Measurements from ENCODE around the gene ZNF92. TPM values are rescaled to one million over a fixed set of nuclear protein-coding genes. Genes with fewer than 3 reads are reported as not detected.
"Not testable (repeated sequence)": the region's sequence is repeated elsewhere in the genome, so short reads cannot be mapped to it uniquely, and the experiment has no call there.

ZNF92 gene
- total RNA-seq, 1 donor from 2014 or later, result 19.0 TPM

DNA sequence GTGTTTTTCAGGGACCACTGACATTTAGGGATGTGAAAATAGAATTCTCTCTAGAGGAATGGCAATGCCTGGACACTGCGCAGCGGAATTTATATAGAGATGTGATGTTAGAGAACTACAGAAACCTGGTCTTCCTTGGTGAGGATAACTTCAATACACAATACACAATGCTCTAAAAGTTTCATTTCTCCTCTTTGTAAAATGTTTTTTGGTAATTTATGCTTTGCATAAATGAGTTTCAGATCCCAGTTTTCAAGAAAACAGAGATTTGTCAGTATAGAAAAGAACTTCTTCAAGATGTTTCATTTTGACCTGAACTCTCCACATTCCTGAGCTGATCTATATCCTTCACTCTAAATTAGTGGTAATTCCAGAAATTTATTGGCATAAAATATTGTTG is 14.2 kb downstream of the ZNF92 start:
- H3K4me1 Mint-ChIP-seq, result peaks cover 3% of the 10 kb centered on the region

DNA sequence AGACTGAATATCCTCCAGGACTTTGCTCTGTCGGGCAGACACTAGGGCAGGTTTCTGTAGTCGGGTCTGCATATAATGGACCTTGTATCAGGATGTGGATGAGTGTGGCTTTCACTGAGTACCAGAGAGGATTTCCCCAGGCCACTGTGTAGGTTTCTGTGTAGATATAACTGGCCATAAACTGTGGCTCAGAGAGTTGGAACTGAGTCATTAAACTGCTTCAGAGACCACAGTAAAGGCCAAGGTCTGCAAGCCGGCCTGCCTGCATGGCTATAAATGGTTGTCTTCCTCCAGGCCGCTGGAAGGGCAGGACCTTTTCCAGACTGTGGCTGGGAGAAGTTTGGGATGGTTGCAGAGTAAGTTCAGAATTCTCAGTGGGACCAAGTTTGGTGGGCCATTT is 16.9 kb downstream of the ZNF92 start:
- no peaks in the 10 kb centered on the region for H3K9me3 Mint-ChIP-seq
- peaks cover 3% of the 10 kb centered on the region for H3K4me1 Mint-ChIP-seq

More for the DNA sequence above, 14.2 kb downstream of the ZNF92 start:
- Mint-ChIP-seq H3K4me3 (no peak overlapping the region), H3K36me3 (peaks cover 22% of the 10 kb centered on the region), H3K27ac (peak overlapping the region; percentile 31), H3K27me3 (ENCODE audit: low read depth) (no peaks in the 10 kb centered on the region), H3K9me3 (no peaks in the 10 kb centered on the region)
- DNase-seq (ENCODE audit: low spot score in 2 of 2, unreplicated experiment in 2 of 2), result no peak
- TF ChIP-seq, protein P1, sequence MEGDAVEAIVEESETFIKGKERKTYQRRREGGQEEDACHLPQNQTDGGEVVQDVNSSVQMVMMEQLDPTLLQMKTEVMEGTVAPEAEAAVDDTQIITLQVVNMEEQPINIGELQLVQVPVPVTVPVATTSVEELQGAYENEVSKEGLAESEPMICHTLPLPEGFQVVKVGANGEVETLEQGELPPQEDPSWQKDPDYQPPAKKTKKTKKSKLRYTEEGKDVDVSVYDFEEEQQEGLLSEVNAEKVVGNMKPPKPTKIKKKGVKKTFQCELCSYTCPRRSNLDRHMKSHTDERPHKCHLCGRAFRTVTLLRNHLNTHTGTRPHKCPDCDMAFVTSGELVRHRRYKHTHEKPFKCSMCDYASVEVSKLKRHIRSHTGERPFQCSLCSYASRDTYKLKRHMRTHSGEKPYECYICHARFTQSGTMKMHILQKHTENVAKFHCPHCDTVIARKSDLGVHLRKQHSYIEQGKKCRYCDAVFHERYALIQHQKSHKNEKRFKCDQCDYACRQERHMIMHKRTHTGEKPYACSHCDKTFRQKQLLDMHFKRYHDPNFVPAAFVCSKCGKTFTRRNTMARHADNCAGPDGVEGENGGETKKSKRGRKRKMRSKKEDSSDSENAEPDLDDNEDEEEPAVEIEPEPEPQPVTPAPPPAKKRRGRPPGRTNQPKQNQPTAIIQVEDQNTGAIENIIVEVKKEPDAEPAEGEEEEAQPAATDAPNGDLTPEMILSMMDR (IDR thresholded peaks at IDR 0.05; ENCODE audit: unreplicated experiment), result no peak

DNA sequence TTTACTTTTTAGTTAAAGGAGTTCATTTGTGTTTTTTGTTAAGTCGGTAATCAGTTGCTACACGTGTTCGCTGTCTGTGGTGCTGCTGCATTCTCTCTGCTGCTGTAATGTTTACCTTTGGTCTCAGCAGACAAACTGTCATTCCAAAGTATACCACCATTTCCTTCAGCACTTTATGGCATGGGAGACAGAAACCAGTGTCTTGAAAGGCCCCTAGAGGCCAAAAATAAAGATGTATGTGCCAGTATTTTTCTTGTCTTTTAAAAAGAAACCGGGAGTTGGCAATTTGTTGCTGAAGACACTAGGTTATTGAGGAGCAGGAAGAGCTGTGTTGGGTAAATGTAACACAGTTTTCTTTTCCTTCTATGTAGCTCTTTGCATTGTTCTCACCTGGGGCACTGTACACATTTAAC is 24.1 kb downstream of the ZNF92 start:
- Mint-ChIP-seq H3K36me3 (peaks cover 43% of the 10 kb centered on the region), H3K4me1 (peaks cover 3% of the 10 kb centered on the region), H3K9me3 (peaks cover 20% of the 10 kb centered on the region), H3K4me3 (no peak overlapping the region), H3K27ac (no peak overlapping the region), H3K27me3 (ENCODE audit: low read depth) (no peaks in the 10 kb centered on the region)
- no peak for DNase-seq (ENCODE audit: low spot score in 2 of 2, unreplicated experiment in 2 of 2)
- TF ChIP-seq, protein P1 (IDR thresholded peaks at IDR 0.05; ENCODE audit: unreplicated experiment), result no peak

More for the DNA sequence above, 16.9 kb downstream of the ZNF92 start:
- Mint-ChIP-seq H3K27ac (no peak overlapping the region), H3K27me3 (ENCODE audit: low read depth) (no peaks in the 10 kb centered on the region), H3K36me3 (peaks cover 27% of the 10 kb centered on the region), H3K4me3 (no peak overlapping the region)
- TF ChIP-seq, protein P1 (IDR thresholded peaks at IDR 0.05; ENCODE audit: unreplicated experiment), result no peak
- DNase-seq (ENCODE audit: low spot score in 2 of 2, unreplicated experiment in 2 of 2), result no peak

DNA sequence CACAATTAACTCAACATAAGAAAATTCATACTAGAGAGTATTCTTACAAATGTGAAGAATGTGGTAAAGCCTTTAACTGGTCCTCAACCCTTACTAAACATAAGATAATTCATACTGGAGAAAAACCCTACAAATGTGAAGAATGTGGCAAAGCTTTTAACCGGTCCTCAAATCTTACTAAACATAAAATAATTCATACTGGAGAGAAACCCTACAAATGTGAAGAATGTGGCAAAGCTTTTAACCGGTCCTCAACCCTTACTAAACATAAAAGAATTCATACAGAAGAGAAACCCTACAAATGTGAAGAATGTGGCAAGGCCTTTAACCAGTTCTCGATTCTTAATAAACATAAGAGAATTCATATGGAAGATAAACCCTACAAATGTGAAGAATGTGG is 25.0 kb downstream of the ZNF92 start:
- not testable (repeated sequence) for H3K4me3 Mint-ChIP-seq; H3K27ac Mint-ChIP-seq; H3K27me3 Mint-ChIP-seq (ENCODE audit: low read depth); H3K4me1 Mint-ChIP-seq; DNase-seq (ENCODE audit: low spot score in 2 of 2, unreplicated experiment in 2 of 2)
- H3K36me3 Mint-ChIP-seq, result peaks cover 43% of the 10 kb centered on the region
- peaks cover 20% of the 10 kb centered on the region for H3K9me3 Mint-ChIP-seq

DNA sequence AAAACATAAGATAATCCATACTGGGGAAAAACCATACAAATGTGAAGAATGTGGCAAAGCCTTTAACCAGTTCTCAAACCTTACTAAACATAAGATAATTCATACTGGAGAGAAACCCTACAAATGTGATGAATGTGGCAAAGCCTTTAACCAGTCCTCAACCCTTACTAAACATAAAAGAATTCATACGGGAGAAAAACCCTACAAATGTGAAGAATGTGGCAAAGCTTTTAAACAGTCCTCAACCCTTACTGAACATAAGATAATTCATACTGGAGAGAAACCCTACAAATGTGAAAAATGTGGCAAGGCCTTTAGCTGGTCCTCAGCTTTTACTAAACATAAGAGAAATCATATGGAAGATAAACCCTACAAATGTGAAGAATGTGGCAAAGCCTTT is 25.4 kb downstream of the ZNF92 start:
- not testable (repeated sequence) for H3K27me3 Mint-ChIP-seq (ENCODE audit: low read depth); H3K27ac Mint-ChIP-seq; H3K4me1 Mint-ChIP-seq; DNase-seq (ENCODE audit: low spot score in 2 of 2, unreplicated experiment in 2 of 2); H3K4me3 Mint-ChIP-seq
- Mint-ChIP-seq H3K36me3 (peaks cover 46% of the 10 kb centered on the region), H3K9me3 (peaks cover 24% of the 10 kb centered on the region)

DNA sequence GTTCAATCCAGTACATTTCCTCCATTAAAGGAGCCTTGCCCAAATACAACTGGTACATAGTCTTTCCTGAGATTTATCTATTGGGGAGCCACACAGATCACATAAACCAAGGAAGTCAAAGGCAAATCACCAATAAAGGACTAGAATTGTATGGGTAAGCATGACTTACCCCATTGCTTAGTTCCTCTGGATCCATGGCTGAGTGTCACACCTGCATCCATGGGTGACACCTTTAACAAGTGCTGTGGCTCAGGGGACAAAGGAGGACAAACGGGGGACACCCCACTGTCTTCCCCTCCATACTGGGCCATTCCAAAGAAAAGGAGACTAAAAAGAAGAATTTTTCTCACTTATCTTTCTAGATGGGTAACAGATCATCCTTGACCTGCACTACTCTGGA is 30.4 kb downstream of the ZNF92 start:
- Mint-ChIP-seq H3K27ac (no peak overlapping the region), H3K36me3 (peaks cover 26% of the 10 kb centered on the region), H3K4me3 (no peak overlapping the region), H3K27me3 (ENCODE audit: low read depth) (no peaks in the 10 kb centered on the region), H3K9me3 (peaks cover 53% of the 10 kb centered on the region), H3K4me1 (no peaks in the 10 kb centered on the region)
- DNase-seq (ENCODE audit: low spot score in 2 of 2, unreplicated experiment in 2 of 2), result no peak
- TF ChIP-seq, protein P1 (IDR thresholded peaks at IDR 0.05; ENCODE audit: unreplicated experiment), result no peak

DNA sequence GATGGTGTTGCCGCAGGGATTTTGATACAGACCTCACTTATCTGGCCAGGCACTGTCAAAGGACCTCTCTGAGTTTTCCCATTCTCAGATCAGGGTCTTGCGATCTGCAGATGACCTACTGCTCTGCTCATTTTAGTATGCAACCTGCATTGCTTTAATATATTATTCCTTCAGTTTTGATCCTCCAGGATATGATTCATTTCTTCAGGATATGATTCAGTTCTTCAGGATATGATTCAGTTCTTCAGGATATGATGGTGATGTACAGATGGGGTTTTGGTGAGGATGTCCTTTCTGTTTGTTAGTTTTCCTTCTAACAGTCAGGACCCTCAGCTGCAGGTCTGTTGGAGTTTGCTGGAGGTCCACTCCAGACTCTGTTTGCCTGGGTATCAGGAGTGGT is 33.1 kb downstream of the ZNF92 start:
- H3K4me3 Mint-ChIP-seq; H3K4me1 Mint-ChIP-seq; H3K27ac Mint-ChIP-seq; DNase-seq (ENCODE audit: low spot score in 2 of 2, unreplicated experiment in 2 of 2); H3K36me3 Mint-ChIP-seq; H3K27me3 Mint-ChIP-seq (ENCODE audit: low read depth): not testable (repeated sequence)
- peaks cover 53% of the 10 kb centered on the region for H3K9me3 Mint-ChIP-seq

Data from mesothelial cell of epicardium (in vitro differentiated cells).